OCI-LY3 (cell line): ENCODE data around the gene PXYLP1.

ENCODE experiments used
- EZH2phosphoT487 ChIP-seq: fragments of 200-600 bp; shearing (Covaris generic); IDR thresholded peaks from 2 replicates; pipeline ENCODE4 v1.6.1; 2018; ENCODE audit warnings: antibody characterized with exemption, mixed run types, low read depth
- TF ChIP-seq, protein P1 (sequence below): fragments of 200-600, 300-600 bp; sonication (generic); IDR thresholded peaks from 2 replicates; pipeline ENCODE4 v1.5.1; 2014; ENCODE audit warnings: antibody characterized with exemption, low read length, low read depth

DNA sequence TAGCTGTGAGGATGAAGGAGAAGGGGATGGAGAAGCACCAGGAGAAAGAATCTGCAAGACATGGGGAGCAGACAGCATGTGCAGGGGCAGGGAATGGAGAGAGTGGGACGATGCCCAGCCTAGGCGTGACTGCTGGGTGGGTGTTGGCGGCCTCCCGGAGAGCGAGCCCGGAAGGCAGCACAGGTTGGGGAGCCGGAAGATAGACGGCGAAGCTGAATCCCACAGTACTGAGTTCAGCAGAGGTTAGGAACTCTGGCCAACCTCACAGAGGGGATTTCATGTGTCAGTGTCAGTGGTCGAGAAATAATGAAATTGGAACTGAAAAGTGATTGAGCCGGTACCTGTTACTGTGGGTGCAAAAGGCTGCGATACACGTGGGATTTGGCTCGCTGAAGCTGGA is 55.2 kb downstream of the PXYLP1 start:
- TF ChIP-seq, protein P1, sequence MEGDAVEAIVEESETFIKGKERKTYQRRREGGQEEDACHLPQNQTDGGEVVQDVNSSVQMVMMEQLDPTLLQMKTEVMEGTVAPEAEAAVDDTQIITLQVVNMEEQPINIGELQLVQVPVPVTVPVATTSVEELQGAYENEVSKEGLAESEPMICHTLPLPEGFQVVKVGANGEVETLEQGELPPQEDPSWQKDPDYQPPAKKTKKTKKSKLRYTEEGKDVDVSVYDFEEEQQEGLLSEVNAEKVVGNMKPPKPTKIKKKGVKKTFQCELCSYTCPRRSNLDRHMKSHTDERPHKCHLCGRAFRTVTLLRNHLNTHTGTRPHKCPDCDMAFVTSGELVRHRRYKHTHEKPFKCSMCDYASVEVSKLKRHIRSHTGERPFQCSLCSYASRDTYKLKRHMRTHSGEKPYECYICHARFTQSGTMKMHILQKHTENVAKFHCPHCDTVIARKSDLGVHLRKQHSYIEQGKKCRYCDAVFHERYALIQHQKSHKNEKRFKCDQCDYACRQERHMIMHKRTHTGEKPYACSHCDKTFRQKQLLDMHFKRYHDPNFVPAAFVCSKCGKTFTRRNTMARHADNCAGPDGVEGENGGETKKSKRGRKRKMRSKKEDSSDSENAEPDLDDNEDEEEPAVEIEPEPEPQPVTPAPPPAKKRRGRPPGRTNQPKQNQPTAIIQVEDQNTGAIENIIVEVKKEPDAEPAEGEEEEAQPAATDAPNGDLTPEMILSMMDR, result no peak
- TF ChIP-seq EZH2phosphoT487, result no peak
